Neural cell (in vitro differentiated cells): ENCODE data around the gene TMEM184B. TPM values are rescaled to one million over a fixed set of nuclear protein-coding genes. Genes with fewer than 3 reads are reported as not detected.

Experiments used
- H2AFZ ChIP-seq: fragments of 200-600, 300-800 bp; sonication (generic), shearing (Covaris generic); 2 replicates; pipeline ENCODE4 v1.6.0; 2014; ENCODE audit warnings: low read depth, mild to moderate bottlenecking, antibody characterized with exemption, low read length, moderate library complexity
- H3F3A ChIP-seq: fragments of 200-600 bp; shearing (Covaris generic); 2 replicates; pipeline ENCODE4 v1.6.1; 2016; ENCODE audit warnings: mild to moderate bottlenecking, moderate library complexity, mixed read lengths, antibody characterized with exemption, low read length; ENCODE audit not compliant: insufficient read depth, poor library complexity, severe bottlenecking
- H3K27ac ChIP-seq: fragments of 200-600, 300-800 bp; sonication (generic), shearing (Covaris generic); 2 replicates; pipeline ENCODE4 v1.5.1; 2014; ENCODE audit warnings: mild to moderate bottlenecking, low read length, moderate library complexity
- H3K27me3 ChIP-seq: fragments of 300-800, 200-600 bp; sonication (generic), shearing (Covaris generic); 2 replicates; pipeline ENCODE4 v1.6.0; 2014; ENCODE audit warnings: mild to moderate bottlenecking, low read depth, low read length, moderate library complexity; ENCODE audit not compliant: insufficient read depth
- H3K36me3 ChIP-seq: fragments of 300-800, 200-600 bp; sonication (generic), shearing (Covaris generic); 2 replicates; pipeline ENCODE4 v1.5.1; 2014; ENCODE audit warnings: mild to moderate bottlenecking, antibody characterized with exemption, low read length, moderate library complexity; ENCODE audit not compliant: insufficient read depth
- H3K4me2 ChIP-seq: fragments of 300-800, 200-600 bp; sonication (generic), shearing (Covaris generic); 2 replicates; pipeline ENCODE4 v1.6.0; 2014; ENCODE audit warnings: mild to moderate bottlenecking, low read length
- H3K4me3 ChIP-seq: fragments of 300-800, 200-600 bp; sonication (generic), shearing (Covaris generic); 2 replicates; pipeline ENCODE4 v1.5.1; 2014; ENCODE audit warnings: mild to moderate bottlenecking, low read length, moderate library complexity
- H3K79me2 ChIP-seq: fragments of 200-600 bp; shearing (Covaris generic); replicated peaks from 2 replicates; pipeline ENCODE4 v1.6.0; 2014; ENCODE audit warnings: mild to moderate bottlenecking, low read length, moderate library complexity; ENCODE audit not compliant: insufficient read depth
- H3K9ac ChIP-seq: fragments of 300-800, 200-600 bp; sonication (generic), shearing (Covaris generic); 2 replicates; pipeline ENCODE4 v1.6.1; 2016; ENCODE audit warnings: mild to moderate bottlenecking, low read length, mixed read lengths
- H3K9me2 ChIP-seq: fragments of 200-600 bp; shearing (Covaris generic); 2 replicates; pipeline ENCODE4 v1.6.1; 2016; ENCODE audit warnings: mild to moderate bottlenecking, low read length, mixed read lengths; ENCODE audit not compliant: insufficient read depth
- H3K9me3 ChIP-seq: fragments of 200-600, 300-800 bp; sonication (generic), shearing (Covaris generic); 2 replicates; pipeline ENCODE4 v1.6.1; 2016; ENCODE audit warnings: mild to moderate bottlenecking, mixed run types, low read length, moderate library complexity, mixed read lengths
- H4K20me1 ChIP-seq: fragments of 200-600 bp; shearing (Covaris generic); 2 replicates; pipeline ENCODE4 v1.6.1; 2016; ENCODE audit warnings: mild to moderate bottlenecking, mixed run types; ENCODE audit not compliant: insufficient read depth
- CTCF ChIP-seq: fragments of 450-650 bp; IDR thresholded peaks from 2 replicates; pipeline ENCODE4 v1.5.1; 2014; ENCODE audit warnings: antibody characterized with exemption, mild to moderate bottlenecking, moderate library complexity; ENCODE audit not compliant: poor library complexity, severe bottlenecking
- EP300 ChIP-seq: fragments of 450-650 bp; conservative IDR thresholded peaks from 2 replicates; pipeline ENCODE4 v1.6.1; 2014; ENCODE audit warnings: antibody characterized with exemption, mild to moderate bottlenecking, moderate library complexity; ENCODE audit not compliant: poor library complexity, severe bottlenecking
- EZH2 ChIP-seq: fragments of 200-600, 300-800 bp; shearing (Covaris generic), sonication (generic); IDR thresholded peaks from 2 replicates; pipeline ENCODE4 v1.6.1; 2014; ENCODE audit warnings: antibody characterized with exemption, low read length, borderline replicate concordance, mild to moderate bottlenecking; ENCODE audit not compliant: insufficient read depth, poor library complexity, severe bottlenecking
- MXI1 ChIP-seq: fragments of 450-650 bp; conservative IDR thresholded peaks from 2 replicates; pipeline ENCODE4 v1.6.1; 2014; ENCODE audit warnings: antibody characterized with exemption, mild to moderate bottlenecking; ENCODE audit not compliant: poor library complexity, severe bottlenecking
- POLR2AphosphoS5 ChIP-seq: IDR thresholded peaks from 2 replicates; pipeline ENCODE4 v1.6.1; 2012
- RAD21 ChIP-seq: fragments of 450-650 bp; conservative IDR thresholded peaks from 2 replicates; pipeline ENCODE4 v1.6.1; 2014; ENCODE audit warnings: antibody characterized with exemption, mild to moderate bottlenecking, moderate library complexity
- REST ChIP-seq: IDR thresholded peaks from 2 replicates; pipeline ENCODE4 v1.6.1; 2012; ENCODE audit warnings: borderline replicate concordance
- SMC3 ChIP-seq: fragments of 450-650 bp; conservative IDR thresholded peaks from 2 replicates; pipeline ENCODE4 v1.6.1; 2014; ENCODE audit warnings: antibody characterized with exemption, mild to moderate bottlenecking, moderate library complexity; ENCODE audit not compliant: poor library complexity
- TAF1 ChIP-seq: IDR thresholded peaks from 2 replicates; pipeline ENCODE4 v1.6.1; 2012; ENCODE audit warnings: low read depth
- polyA plus RNA-seq: library from polyadenylated mRNA; depleted of rRNA; stranded (reverse); fragments of >200 nt; gene quantifications from 2 replicates; pipeline ENCODE4 v1.2.3, GENCODE V29; 2014

TMEM184B gene
- polyA plus RNA-seq, 1 donor from 2014 or later = 19.7 TPM

- no peak overlapping the region for H3K27ac ChIP-seq
- H3K27me3 ChIP-seq = no peaks in the 10 kb centered on the region
Measured at GRCh38 chr22:38222797-38223119, 50.1 kb downstream of the TMEM184B start.

More at GRCh38 chr22:38222797-38223119, 50.1 kb downstream of the TMEM184B start:
- no peaks in the 10 kb centered on the region for H3K9me3 ChIP-seq
- no peaks in the 10 kb centered on the region for H4K20me1 ChIP-seq
- no peaks in the 10 kb centered on the region for H3K79me2 ChIP-seq
- no peak overlapping the region for H3K4me2 ChIP-seq
- no peaks in the 10 kb centered on the region for H3K9me2 ChIP-seq
- no peak for TF ChIP-seq EZH2
- TF ChIP-seq REST = no peak
- TF ChIP-seq TAF1 = no peak
- TF ChIP-seq MXI1 = no peak
- TF ChIP-seq EP300 = no peak
- TF ChIP-seq POLR2AphosphoS5 = no peak
- no peak for TF ChIP-seq RAD21
- no peak for TF ChIP-seq CTCF
- TF ChIP-seq SMC3 = no peak
- no peaks in the 10 kb centered on the region for H3K36me3 ChIP-seq
- no peak overlapping the region for H3K9ac ChIP-seq
- H3K4me3 ChIP-seq = no peak overlapping the region
- H2AFZ ChIP-seq = no peak overlapping the region
- no peaks in the 10 kb centered on the region for H3F3A ChIP-seq
